Esophagus muscularis mucosa (tissue), 4 donors: ENCODE measurements around the gene FYB1.

ENCODE experiments used
- EP300 ChIP-seq: sonication (generic); formaldehyde crosslinking; IDR thresholded peaks from one replicate; pipeline ENCODE4 v1.6.1; 2017; ENCODE audit warnings: antibody characterized with exemption
- POLR2A ChIP-seq: fragments of 450-650 bp; IDR thresholded peaks from one replicate; pipeline ENCODE4 v1.6.1; 2017; ENCODE audit warnings: antibody characterized with exemption, moderate library complexity, mild to moderate bottlenecking, low read depth
- POLR2AphosphoS5 ChIP-seq, 2 donors: sonication (generic); formaldehyde crosslinking; IDR thresholded peaks; one replicate each; pipeline ENCODE4 v1.6.1; 2017; ENCODE audit warnings: antibody characterized with exemption in 2 of 2
- TF ChIP-seq, protein P1 (sequence below), 3 experiments: fragments of 200-600 bp in 2 of 3; fragments of 450-650 bp in 1 of 3; sonication (generic) in 2 of 3; IDR thresholded peaks; one replicate each; pipeline ENCODE4 v1.5.1; 2017 to 2019; ENCODE audit warnings: antibody characterized with exemption in 3 of 3, mild to moderate bottlenecking in 2 of 3, moderate library complexity in 1 of 3

GRCh38 chr5:39076757-39077728, 142.3 kb downstream of the FYB1 start:
- TF ChIP-seq, protein P1, sequence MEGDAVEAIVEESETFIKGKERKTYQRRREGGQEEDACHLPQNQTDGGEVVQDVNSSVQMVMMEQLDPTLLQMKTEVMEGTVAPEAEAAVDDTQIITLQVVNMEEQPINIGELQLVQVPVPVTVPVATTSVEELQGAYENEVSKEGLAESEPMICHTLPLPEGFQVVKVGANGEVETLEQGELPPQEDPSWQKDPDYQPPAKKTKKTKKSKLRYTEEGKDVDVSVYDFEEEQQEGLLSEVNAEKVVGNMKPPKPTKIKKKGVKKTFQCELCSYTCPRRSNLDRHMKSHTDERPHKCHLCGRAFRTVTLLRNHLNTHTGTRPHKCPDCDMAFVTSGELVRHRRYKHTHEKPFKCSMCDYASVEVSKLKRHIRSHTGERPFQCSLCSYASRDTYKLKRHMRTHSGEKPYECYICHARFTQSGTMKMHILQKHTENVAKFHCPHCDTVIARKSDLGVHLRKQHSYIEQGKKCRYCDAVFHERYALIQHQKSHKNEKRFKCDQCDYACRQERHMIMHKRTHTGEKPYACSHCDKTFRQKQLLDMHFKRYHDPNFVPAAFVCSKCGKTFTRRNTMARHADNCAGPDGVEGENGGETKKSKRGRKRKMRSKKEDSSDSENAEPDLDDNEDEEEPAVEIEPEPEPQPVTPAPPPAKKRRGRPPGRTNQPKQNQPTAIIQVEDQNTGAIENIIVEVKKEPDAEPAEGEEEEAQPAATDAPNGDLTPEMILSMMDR (IDR thresholded peaks at IDR 0.05) = no peak
- no peak for TF ChIP-seq EP300
- TF ChIP-seq POLR2AphosphoS5 (IDR thresholded peaks at IDR 0.05) = no peak
- TF ChIP-seq POLR2A = no peak
